WERI-Rb-1 (cell line): ENCODE measurements around the gene RSBN1L.
"Not testable (repeated sequence)": the region's sequence is repeated elsewhere in the genome, so short reads cannot be mapped to it uniquely, and the experiment has no call there.

ENCODE experiments used
- DNase-seq: peaks from one replicate; pipeline ENCODE4 v3.0.0-alpha.2; 2020
- H3K27ac ChIP-seq: fragments of 250-450 bp; sonication (Bioruptor Pico); 2 replicates; pipeline ENCODE4 v1.5.1; 2020; ENCODE audit warnings: mild to moderate bottlenecking, moderate library complexity
- H3K27me3 ChIP-seq: fragments of 250-450 bp; sonication (Bioruptor Pico); 2 replicates; pipeline ENCODE4 v1.5.1; 2021; ENCODE audit warnings: mild to moderate bottlenecking, low read depth, moderate library complexity; ENCODE audit not compliant: insufficient read depth, severe bottlenecking
- H3K36me3 ChIP-seq: fragments of 250-450 bp; sonication (Bioruptor Pico); 2 replicates; pipeline ENCODE4 v1.5.1; 2020; ENCODE audit warnings: mild to moderate bottlenecking, moderate library complexity
- H3K4me3 ChIP-seq: 2 replicates; pipeline ENCODE4 v1.5.1; 2011; ENCODE audit warnings: low read depth, mild to moderate bottlenecking, control low read depth, low read length
- H3K9me3 ChIP-seq: fragments of 250-450 bp; sonication (Bioruptor Pico); 2 replicates; pipeline ENCODE4 v1.5.1; 2021; ENCODE audit warnings: mild to moderate bottlenecking, moderate library complexity; ENCODE audit not compliant: severe bottlenecking
- CTCF ChIP-seq: IDR thresholded peaks from 2 replicates; pipeline ENCODE4 v1.5.1; 2011; ENCODE audit warnings: low read depth, mild to moderate bottlenecking, control low read depth, inconsistent platforms, low read length

Gene RSBN1L

GRCh38 chr7:77770316-77770715 is 74.1 kb downstream of the RSBN1L start:
- no peak for TF ChIP-seq CTCF
- H3K9me3 ChIP-seq: no peaks in the 10 kb centered on the region
- no peak overlapping the region for H3K4me3 ChIP-seq
- no peaks in the 10 kb centered on the region for H3K27me3 ChIP-seq
- H3K27ac ChIP-seq: no peak overlapping the region
- no peak for DNase-seq
- peaks cover 54% of the 10 kb centered on the region for H3K36me3 ChIP-seq

DNA sequence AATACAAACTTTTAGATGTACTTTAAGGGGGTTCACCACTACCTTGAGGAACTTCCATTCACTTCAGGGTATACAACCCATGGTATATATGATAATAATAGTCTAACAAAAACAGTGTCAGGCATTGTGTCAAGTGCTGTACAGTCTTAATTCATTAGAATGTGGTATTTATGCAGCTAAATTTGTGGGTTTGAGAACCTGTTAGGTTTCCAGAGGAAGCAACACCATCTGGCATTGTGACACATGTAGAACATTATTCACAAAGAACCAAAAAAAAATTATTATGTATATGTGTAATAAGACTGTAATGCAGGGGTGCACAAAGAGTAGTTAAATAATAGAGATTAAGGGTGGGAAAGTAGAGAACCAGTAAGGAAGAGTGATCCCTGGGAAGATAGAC is 75.6 kb downstream of the RSBN1L start:
- Histone ChIP-seq H3K27ac (no peak overlapping the region), H3K36me3 (peaks cover 57% of the 10 kb centered on the region), H3K27me3 (no peaks in the 10 kb centered on the region), H3K9me3 (no peaks in the 10 kb centered on the region), H3K4me3 (no peak overlapping the region)
- DNase-seq: no peak
- TF ChIP-seq CTCF: no peak

DNA sequence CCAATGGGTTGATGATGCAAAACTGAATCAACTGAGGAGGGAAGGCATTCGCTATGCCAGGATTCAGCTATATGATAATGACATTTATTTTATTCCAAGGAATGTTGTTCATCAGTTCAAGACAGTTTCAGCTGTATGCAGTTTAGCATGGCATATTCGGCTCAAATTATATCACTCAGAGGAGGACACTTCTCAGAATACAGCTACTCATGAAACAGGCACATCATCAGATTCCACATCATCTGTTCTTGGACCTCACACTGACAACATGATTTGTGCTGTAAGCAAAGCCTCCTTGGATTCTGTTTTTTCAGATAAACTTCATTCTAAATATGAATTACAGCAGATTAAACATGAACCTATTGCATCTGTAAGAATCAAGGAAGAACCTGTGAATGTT is 82.3 kb downstream of the RSBN1L start:
- no peaks in the 10 kb centered on the region for H3K27me3 ChIP-seq
- H3K36me3 ChIP-seq: peaks cover 56% of the 10 kb centered on the region
- no peak overlapping the region for H3K4me3 ChIP-seq
- no peak for DNase-seq
- no peaks in the 10 kb centered on the region for H3K9me3 ChIP-seq
- no peak overlapping the region for H3K27ac ChIP-seq
- TF ChIP-seq CTCF: no peak

GRCh38 chr7:77782383-77782782 is 86.1 kb downstream of the RSBN1L start:
- Histone ChIP-seq H3K9me3 (no peaks in the 10 kb centered on the region), H3K27ac (no peak overlapping the region), H3K27me3 (no peaks in the 10 kb centered on the region), H3K36me3 (peaks cover 32% of the 10 kb centered on the region), H3K4me3 (no peak overlapping the region)
- no peak for TF ChIP-seq CTCF
- no peak for DNase-seq

- Histone ChIP-seq H3K9me3 (no peaks in the 10 kb centered on the region), H3K36me3 (peaks cover 29% of the 10 kb centered on the region), H3K4me3 (no peak overlapping the region), H3K27ac (no peak overlapping the region), H3K27me3 (no peaks in the 10 kb centered on the region)
- TF ChIP-seq CTCF: no peak
- DNase-seq: no peak
These were observed 86.9 kb downstream of the RSBN1L start for GRCh38 chr7:77783111-77783510.

GRCh38 chr7:77783545-77783944 is 87.3 kb downstream of the RSBN1L start:
- Histone ChIP-seq H3K9me3 (no peaks in the 10 kb centered on the region), H3K27ac (no peak overlapping the region), H3K4me3 (no peak overlapping the region), H3K36me3 (peaks cover 25% of the 10 kb centered on the region), H3K27me3 (no peaks in the 10 kb centered on the region)
- no peak for TF ChIP-seq CTCF
- DNase-seq: no peak

- not testable (repeated sequence) for H3K4me3 ChIP-seq, DNase-seq, H3K27ac ChIP-seq, H3K27me3 ChIP-seq, H3K9me3 ChIP-seq
- peaks cover 19% of the 10 kb centered on the region for H3K36me3 ChIP-seq
These were observed 88.2 kb downstream of the RSBN1L start for GRCh38 chr7:77784426-77784825.
